GM21786 (cell line): ENCODE measurements around the gene KCNF1.
A peak's percentile ranks its signal among the peaks of the same experiment; 100 is the strongest.

Experiments used
- ATAC-seq: cut with Tn5 transposase; IDR thresholded peaks from one replicate; pipeline ENCODE4 v1.9.1; 2021; ENCODE audit not compliant: unreplicated experiment

Gene KCNF1

GRCh38 chr2:10879624-10880585 is 31.8 kb upstream of the KCNF1 start:
- ATAC-seq = no peak

- peak; percentile 39 for ATAC-seq
Measured at GRCh38 chr2:10880586-10881321, 31.0 kb upstream of the KCNF1 start.

GRCh38 chr2:10882568-10882967 is 29.2 kb upstream of the KCNF1 start:
- no peak for ATAC-seq

GRCh38 chr2:10883066-10883465 is 28.7 kb upstream of the KCNF1 start:
- no peak for ATAC-seq

- no peak for ATAC-seq
Measured at GRCh38 chr2:10883801-10884478, 27.8 kb upstream of the KCNF1 start.

GRCh38 chr2:10884574-10884975 is 27.2 kb upstream of the KCNF1 start:
- no peak for ATAC-seq

- no peak for ATAC-seq
Measured at GRCh38 chr2:10885094-10885860, 26.5 kb upstream of the KCNF1 start.

GRCh38 chr2:10887476-10887875 is 24.3 kb upstream of the KCNF1 start:
- no peak for ATAC-seq

- ATAC-seq = no peak
Measured at GRCh38 chr2:10889651-10890215, 22.0 kb upstream of the KCNF1 start.

GRCh38 chr2:10890706-10891270 is 20.9 kb upstream of the KCNF1 start:
- ATAC-seq = no peak

- ATAC-seq = no peak
Measured at GRCh38 chr2:10891390-10891789, 20.3 kb upstream of the KCNF1 start.

GRCh38 chr2:10891848-10892247 is 19.9 kb upstream of the KCNF1 start:
- no peak for ATAC-seq

GRCh38 chr2:10892316-10892715 is 19.4 kb upstream of the KCNF1 start:
- no peak for ATAC-seq

- ATAC-seq = no peak
Measured at GRCh38 chr2:10892796-10893350, 18.9 kb upstream of the KCNF1 start.

GRCh38 chr2:10894264-10894935 is 17.3 kb upstream of the KCNF1 start:
- ATAC-seq = no peak

- no peak for ATAC-seq
Measured at GRCh38 chr2:10895231-10895630, 16.5 kb upstream of the KCNF1 start.

GRCh38 chr2:10897956-10898355 is 13.8 kb upstream of the KCNF1 start:
- ATAC-seq = no peak

- ATAC-seq = no peak
Measured at GRCh38 chr2:10900216-10901109, 11.3 kb upstream of the KCNF1 start.
